Measurements from ENCODE around the gene NCKAP5L. TPM values are rescaled to one million over a fixed set of nuclear protein-coding genes. Genes with fewer than 3 reads are reported as not detected.

NCKAP5L gene, protein sequence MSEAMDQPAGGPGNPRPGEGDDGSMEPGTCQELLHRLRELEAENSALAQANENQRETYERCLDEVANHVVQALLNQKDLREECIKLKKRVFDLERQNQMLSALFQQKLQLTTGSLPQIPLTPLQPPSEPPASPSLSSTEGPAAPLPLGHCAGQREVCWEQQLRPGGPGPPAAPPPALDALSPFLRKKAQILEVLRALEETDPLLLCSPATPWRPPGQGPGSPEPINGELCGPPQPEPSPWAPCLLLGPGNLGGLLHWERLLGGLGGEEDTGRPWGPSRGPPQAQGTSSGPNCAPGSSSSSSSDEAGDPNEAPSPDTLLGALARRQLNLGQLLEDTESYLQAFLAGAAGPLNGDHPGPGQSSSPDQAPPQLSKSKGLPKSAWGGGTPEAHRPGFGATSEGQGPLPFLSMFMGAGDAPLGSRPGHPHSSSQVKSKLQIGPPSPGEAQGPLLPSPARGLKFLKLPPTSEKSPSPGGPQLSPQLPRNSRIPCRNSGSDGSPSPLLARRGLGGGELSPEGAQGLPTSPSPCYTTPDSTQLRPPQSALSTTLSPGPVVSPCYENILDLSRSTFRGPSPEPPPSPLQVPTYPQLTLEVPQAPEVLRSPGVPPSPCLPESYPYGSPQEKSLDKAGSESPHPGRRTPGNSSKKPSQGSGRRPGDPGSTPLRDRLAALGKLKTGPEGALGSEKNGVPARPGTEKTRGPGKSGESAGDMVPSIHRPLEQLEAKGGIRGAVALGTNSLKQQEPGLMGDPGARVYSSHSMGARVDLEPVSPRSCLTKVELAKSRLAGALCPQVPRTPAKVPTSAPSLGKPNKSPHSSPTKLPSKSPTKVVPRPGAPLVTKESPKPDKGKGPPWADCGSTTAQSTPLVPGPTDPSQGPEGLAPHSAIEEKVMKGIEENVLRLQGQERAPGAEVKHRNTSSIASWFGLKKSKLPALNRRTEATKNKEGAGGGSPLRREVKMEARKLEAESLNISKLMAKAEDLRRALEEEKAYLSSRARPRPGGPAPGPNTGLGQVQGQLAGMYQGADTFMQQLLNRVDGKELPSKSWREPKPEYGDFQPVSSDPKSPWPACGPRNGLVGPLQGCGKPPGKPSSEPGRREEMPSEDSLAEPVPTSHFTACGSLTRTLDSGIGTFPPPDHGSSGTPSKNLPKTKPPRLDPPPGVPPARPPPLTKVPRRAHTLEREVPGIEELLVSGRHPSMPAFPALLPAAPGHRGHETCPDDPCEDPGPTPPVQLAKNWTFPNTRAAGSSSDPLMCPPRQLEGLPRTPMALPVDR (N-terminal part only)
- 34.8 and 40.5 TPM in 2 replicates for total RNA-seq

GRCh38 chr12:49828133-49829091, at the start of gene NCKAP5L:
TSS of gene NCKAP5L (minus strand) at chr12:49828413. CDS start at chr12:49804044, 24,369 bp downstream.
- peak within 1 kb of the TSS; percentile 91 for H3K4me3 ChIP-seq (ENCODE audit: insufficient read depth, low read length)
- peaks cover 4% of the 10 kb centered on the region for H3K36me3 ChIP-seq (ENCODE audit: insufficient read depth, low read length)
- H2AFZ ChIP-seq (ENCODE audit: low read length): peak within 1 kb of the TSS; percentile 96
- H3K4me1 ChIP-seq (ENCODE audit: insufficient read depth, low read length): peaks cover 46% of the 10 kb centered on the region
- H3K27ac ChIP-seq (ENCODE audit: low read depth, low read length): peak within 1 kb of the TSS; percentile 82
- H3K79me2 ChIP-seq (ENCODE audit: insufficient read depth, low read length): peaks cover 44% of the 10 kb centered on the region
- TF ChIP-seq, protein P1, sequence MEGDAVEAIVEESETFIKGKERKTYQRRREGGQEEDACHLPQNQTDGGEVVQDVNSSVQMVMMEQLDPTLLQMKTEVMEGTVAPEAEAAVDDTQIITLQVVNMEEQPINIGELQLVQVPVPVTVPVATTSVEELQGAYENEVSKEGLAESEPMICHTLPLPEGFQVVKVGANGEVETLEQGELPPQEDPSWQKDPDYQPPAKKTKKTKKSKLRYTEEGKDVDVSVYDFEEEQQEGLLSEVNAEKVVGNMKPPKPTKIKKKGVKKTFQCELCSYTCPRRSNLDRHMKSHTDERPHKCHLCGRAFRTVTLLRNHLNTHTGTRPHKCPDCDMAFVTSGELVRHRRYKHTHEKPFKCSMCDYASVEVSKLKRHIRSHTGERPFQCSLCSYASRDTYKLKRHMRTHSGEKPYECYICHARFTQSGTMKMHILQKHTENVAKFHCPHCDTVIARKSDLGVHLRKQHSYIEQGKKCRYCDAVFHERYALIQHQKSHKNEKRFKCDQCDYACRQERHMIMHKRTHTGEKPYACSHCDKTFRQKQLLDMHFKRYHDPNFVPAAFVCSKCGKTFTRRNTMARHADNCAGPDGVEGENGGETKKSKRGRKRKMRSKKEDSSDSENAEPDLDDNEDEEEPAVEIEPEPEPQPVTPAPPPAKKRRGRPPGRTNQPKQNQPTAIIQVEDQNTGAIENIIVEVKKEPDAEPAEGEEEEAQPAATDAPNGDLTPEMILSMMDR (IDR thresholded peaks at IDR 0.05; ENCODE audit: extremely low read depth, low read depth, low read length): no peak
- H3K4me2 ChIP-seq (ENCODE audit: insufficient read depth, low read length): peak within 1 kb of the TSS; percentile 95
- no peaks in the 10 kb centered on the region for H3K27me3 ChIP-seq (ENCODE audit: insufficient read depth, low read length)
- DNase-seq (ENCODE audit: insufficient read length, low spot score, missing footprints): peak; percentile 98
- H4K20me1 ChIP-seq (ENCODE audit: insufficient read depth, low read length): peaks cover 37% of the 10 kb centered on the region
- no peaks in the 10 kb centered on the region for H3K9me3 ChIP-seq (ENCODE audit: low read depth, low read length)

- no peak overlapping the region for H3K4me3 ChIP-seq (ENCODE audit: insufficient read depth, low read length)
- no peaks in the 10 kb centered on the region for H3K27me3 ChIP-seq (ENCODE audit: insufficient read depth, low read length)
- H3K79me2 ChIP-seq (ENCODE audit: insufficient read depth, low read length): no peaks in the 10 kb centered on the region
- H3K27ac ChIP-seq (ENCODE audit: low read depth, low read length): no peak overlapping the region
- DNase-seq (ENCODE audit: insufficient read length, low spot score, missing footprints): no peak
- no peaks in the 10 kb centered on the region for H4K20me1 ChIP-seq (ENCODE audit: insufficient read depth, low read length)
- no peak overlapping the region for H3K4me2 ChIP-seq (ENCODE audit: insufficient read depth, low read length)
- no peaks in the 10 kb centered on the region for H3K36me3 ChIP-seq (ENCODE audit: insufficient read depth, low read length)
- TF ChIP-seq, protein P1 (IDR thresholded peaks at IDR 0.05; ENCODE audit: extremely low read depth, low read depth, low read length): no peak
- H3K4me1 ChIP-seq (ENCODE audit: insufficient read depth, low read length): peaks cover 10% of the 10 kb centered on the region
- H3K9me3 ChIP-seq (ENCODE audit: low read depth, low read length): no peaks in the 10 kb centered on the region
- no peak overlapping the region for H2AFZ ChIP-seq (ENCODE audit: low read length)
Observed at GRCh38 chr12:49877066-49877465, 48.9 kb upstream of the NCKAP5L start.

- Histone ChIP-seq H3K4me3 (ENCODE audit: insufficient read depth, low read length) (no peak overlapping the region), H3K9me3 (ENCODE audit: low read depth, low read length) (no peaks in the 10 kb centered on the region), H3K4me2 (ENCODE audit: insufficient read depth, low read length) (no peak overlapping the region), H4K20me1 (ENCODE audit: insufficient read depth, low read length) (no peaks in the 10 kb centered on the region), H2AFZ (ENCODE audit: low read length) (no peak overlapping the region), H3K36me3 (ENCODE audit: insufficient read depth, low read length) (no peaks in the 10 kb centered on the region), H3K4me1 (ENCODE audit: insufficient read depth, low read length) (peaks cover 10% of the 10 kb centered on the region), H3K27ac (ENCODE audit: low read depth, low read length) (no peak overlapping the region), H3K79me2 (ENCODE audit: insufficient read depth, low read length) (no peaks in the 10 kb centered on the region), H3K27me3 (ENCODE audit: insufficient read depth, low read length) (no peaks in the 10 kb centered on the region)
- TF ChIP-seq, protein P1 (IDR thresholded peaks at IDR 0.05; ENCODE audit: extremely low read depth, low read depth, low read length): no peak
- no peak for DNase-seq (ENCODE audit: insufficient read length, low spot score, missing footprints)
Observed at GRCh38 chr12:49876070-49876469, 47.9 kb upstream of the NCKAP5L start.

All from osteoblast (primary cell).